ENCODE data around the gene RGS12.

The RGS12 gene

DNA sequence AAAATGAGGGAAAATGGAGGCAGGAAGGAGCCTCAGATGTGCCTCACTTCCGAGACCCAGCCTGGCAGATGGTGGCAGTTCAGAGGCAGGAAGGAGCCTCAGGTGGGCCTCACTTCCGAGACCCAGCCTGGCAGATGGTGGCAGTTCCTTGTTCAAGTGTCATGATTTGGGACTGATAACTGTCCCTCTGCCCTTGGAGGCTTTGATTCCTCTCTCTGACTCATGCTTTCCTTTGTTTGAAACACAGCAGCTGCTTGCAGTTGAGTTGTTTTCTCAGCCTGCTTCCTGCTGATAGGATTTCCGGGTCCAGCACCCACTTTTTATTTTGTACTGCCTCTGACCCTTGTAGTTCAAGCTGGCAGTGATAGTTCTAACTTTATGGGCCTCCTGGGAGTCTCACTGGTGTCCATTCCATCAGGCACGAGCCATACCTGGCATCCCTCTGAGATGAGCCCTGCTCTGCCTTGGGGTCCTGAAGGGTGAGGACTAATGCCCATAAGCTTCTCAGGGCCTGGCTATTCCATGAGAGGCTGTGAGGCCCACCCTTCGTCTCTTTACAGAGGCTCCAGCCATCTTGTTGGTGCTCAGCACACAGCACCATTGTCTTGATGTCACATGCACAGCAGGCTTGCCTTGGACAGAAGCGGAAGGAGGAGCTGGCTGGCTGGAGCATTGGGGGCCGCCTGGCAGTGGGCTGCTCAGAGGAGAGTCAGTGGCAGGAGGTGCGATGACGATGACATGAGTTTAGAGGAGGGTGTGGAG is 13.0 kb downstream of the RGS12 start:
- no peak for DNase-seq (ENCODE audit: low read depth, low spot score)
- no peak overlapping the region for H3K27ac ChIP-seq

DNA sequence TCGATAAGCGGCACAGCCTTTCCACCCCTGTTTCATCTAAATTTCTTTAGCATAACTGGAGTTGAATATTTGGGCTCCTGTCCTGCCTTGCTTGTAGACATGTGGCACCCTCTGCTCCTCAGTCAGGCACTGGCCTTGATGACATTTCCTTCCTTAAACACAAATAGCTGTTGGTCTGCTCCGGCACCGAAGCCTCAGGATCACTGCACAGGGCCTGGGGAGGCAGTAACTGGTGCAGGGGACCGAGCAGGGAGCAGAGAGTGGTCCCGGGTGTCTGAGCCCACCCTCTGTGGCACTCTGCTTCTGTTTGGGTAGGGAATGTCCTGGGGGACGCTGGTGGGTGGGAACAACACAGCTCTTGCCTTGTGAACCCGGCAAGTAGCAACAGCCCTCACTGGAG is 13.6 kb downstream of the RGS12 start:
- DNase-seq (ENCODE audit: low read depth, low spot score): no peak
- H3K27ac ChIP-seq: no peak overlapping the region

DNA sequence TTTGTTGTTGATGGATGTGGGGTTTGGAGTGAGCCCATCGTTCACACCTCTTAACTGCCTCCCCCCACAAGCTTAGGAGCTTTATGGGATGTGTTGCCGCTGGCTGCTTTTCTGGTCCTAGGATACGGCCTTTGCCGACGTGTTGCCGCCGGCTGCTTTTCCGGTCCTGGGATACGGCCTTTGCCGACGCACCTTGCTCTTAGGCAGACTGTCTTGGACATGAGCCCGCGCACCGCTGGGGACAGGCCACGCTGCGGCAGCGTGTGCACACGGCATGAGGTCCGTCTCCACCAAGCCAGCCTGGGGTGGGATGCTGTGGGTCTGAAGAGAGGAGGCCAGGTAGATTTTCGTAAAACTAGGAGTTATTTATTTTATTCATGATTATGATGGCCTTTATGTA is 14.2 kb downstream of the RGS12 start:
- no peak for DNase-seq (ENCODE audit: low read depth, low spot score)
- no peak overlapping the region for H3K27ac ChIP-seq

DNA sequence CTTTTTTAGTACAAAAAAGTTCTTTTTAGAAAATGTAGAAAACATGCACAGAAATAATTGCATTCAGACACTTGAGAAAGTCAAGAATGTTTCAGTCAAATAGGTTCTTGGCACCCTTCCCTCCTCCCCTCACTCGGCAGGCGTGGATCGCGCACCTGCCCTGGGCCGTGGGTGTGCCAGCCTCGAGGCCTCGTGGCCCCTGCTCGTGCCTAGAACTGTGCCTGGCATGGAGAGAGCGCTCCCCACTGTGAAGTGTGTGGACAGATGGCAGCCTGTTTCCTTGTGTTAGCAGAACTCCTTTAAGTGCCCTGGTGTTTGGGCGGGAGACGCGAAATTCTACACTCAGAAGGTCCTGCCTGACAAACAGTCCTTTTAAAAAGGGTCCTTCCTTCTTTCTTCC is 14.7 kb downstream of the RGS12 start:
- no peak overlapping the region for H3K27ac ChIP-seq
- no peak for DNase-seq (ENCODE audit: low read depth, low spot score)

DNA sequence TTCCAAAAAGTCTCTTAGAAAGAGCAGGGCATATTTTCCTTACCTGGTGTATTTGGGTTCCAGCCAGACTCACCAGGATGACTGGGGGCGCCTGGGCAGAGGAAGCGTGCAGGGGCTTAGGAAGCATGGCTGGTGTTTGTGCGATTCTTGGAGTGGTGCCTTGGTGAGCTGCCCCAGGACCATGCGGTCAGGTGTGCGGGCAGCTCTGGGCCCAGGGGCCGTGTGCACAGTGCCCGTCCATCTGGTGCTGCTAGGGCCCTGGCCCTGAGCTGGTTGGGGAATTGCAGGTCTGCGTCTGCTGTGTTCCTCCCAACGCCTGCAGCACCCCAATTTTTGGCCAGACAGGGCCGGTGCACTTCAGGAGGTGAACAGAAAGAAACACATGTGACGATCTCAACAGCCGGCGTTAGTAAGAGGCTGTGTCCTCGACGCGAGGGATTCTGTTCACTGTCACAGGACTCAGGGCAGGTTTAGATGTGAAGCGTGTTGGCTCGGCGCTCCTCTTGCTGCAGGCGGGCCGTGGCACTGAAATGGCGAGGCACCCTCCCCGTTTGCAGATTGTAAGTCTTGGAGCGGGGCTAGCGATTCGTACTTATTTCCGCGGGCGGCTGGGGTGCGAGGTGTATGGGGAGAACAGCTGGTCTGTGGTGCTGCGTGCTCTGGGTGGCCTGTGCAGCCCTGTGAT is 15.2 kb downstream of the RGS12 start:
- H3K27ac ChIP-seq: no peak overlapping the region
- no peak for DNase-seq (ENCODE audit: low read depth, low spot score)

DNA sequence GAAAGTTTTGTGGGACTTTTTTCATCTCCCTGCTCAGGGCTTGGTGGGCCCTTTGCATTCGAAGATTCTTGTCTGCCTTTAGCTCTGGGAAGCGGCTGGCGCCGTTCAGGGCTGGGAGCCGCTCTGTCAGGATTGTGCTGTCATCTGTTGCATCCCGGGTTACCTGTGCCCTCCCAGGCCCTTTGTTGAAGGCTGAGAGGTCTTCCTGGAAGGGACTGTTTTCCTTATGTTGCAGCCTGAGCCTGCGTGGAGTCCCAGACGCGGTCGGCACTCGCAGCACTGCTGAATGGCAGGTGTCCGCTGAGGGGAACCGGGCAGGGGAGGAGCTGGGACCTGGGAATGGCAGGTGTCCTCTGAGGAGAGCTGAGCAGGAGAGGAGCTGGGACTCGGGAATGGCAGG is 15.9 kb downstream of the RGS12 start:
- no peak overlapping the region for H3K27ac ChIP-seq
- DNase-seq (ENCODE audit: low read depth, low spot score): no peak

DNA sequence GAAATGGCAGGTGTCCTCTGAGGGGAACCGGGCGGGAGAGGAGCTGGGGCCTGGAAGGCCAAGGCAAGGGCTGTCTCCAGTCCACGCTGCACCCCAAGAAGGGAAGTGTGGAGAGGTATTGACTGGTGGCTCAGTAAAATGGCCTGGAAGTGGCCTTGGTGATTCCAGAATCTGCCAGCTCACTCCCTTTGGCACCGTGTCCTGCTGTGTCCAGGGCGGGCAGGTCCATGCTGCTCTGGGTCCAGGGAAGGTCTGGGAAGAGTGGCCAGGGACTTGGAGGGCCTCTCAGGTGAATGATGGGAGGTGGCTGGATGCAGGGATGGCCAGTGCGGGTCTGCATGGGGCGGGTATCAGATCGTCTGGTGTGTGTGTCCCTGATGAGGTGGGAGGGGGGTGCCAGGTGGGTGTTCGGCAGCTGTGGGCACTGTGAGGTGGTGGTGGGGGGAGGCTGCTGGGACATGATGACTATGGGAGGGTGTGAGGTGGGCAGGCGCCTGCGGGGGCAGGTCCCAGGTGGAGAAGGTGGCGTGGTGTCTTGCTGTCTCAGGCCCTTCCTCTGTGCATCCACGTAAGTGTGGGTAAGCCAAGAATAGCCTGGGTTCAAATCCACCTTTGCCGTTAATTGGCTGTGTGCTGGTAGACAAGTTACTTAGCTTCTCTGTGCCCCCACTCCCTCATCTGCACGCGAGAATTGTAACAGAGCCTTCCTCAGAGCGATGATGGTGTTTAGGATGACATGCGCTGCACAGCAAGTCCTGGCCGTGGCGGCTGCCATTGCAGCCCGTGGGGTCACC is 17.7 kb downstream of the RGS12 start:
- H3K27ac ChIP-seq: no peak overlapping the region
- no peak for DNase-seq (ENCODE audit: low read depth, low spot score)

DNA sequence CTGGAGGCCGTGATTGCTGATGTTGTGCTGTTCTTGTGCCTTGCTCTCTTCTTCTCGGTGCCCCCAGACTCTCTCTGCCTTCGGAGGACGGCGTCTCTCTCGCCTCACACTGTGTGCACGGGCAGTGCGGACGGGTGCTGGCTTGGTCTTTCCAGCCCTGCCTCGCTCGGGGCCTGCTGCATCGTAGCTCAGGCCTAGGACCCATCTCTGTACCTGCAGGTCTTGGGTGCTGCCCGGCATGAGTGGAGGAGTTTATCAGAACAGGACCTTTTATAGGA is 18.2 kb downstream of the RGS12 start:
- DNase-seq (ENCODE audit: low read depth, low spot score): no peak
- no peak overlapping the region for H3K27ac ChIP-seq

DNA sequence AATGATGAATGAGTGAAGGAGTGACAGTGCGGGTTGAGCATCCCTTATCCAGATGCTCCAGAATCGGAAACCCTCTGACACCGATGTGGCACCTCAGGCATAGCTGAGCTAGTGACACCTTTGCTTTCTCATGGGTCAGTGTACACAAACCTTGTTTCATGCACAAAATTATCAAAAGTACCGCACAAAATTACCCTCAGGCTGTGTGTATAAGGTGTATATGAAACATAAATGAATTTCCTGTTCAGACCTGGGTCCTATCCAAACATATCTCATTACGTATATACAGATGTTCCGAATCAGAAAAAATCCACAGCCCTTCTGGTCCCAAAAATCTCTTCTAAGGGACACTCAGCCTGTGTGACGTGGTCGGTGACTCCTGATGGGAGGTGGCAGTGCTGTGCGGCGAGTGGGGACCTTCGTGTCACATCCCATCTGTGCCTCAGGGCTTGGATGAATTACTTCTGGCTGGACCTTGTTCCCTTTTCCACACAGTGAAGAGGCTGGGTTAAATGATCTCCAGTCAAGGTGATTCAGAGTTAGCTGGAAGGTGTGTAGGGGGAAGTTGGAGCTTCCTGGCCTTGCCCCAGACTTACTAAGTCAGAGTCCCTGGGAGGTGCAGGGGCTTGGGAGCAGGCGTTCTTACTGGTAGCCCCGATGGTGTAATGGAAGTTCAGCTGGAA is 18.8 kb downstream of the RGS12 start:
- peak; percentile 20 for DNase-seq (ENCODE audit: low read depth, low spot score)
- H3K27ac ChIP-seq: peak overlapping the region; percentile 39

DNA sequence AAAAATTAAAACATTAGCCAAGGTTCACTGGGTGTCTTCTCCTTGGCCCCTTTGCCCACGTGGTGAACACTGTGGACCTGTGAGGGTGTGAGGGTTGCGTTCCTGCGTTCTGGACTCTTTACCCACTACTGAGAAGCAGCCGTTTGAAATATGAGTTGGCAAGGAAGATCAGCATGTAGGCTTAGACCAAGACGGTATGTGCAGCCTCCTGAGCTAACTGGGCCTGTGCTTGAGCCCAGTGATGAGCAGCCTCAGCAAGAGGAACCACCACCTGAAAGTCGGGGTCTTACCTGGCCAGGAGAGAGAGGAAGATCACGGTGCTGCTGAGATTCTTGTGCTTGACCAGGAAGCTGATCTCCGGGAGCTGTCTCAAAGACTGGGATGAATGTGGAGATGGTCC is 19.5 kb downstream of the RGS12 start:
- peak overlapping the region; percentile 39 for H3K27ac ChIP-seq
- no peak for DNase-seq (ENCODE audit: low read depth, low spot score)

DNA sequence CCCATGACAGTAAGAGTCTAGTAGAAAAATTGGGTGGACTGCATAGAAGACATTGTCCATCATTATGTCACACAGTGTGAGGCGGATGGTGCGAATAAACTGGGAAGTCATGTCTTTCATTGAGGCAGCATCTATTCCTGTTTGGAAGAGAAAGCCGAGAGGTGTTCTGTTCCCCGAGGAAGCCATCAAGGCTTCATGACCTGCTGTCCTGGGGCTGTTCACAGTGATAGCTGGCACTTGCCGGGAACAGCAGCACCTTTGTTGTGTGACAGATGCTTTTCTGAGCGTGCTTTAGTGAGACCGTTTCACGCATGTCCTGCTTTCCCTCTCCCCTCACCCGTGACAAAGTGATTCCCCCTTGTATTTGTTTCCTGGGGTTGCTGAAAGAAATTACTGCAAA is 20.3 kb downstream of the RGS12 start:
- no peak for DNase-seq (ENCODE audit: low read depth, low spot score)
- H3K27ac ChIP-seq: no peak overlapping the region

DNA sequence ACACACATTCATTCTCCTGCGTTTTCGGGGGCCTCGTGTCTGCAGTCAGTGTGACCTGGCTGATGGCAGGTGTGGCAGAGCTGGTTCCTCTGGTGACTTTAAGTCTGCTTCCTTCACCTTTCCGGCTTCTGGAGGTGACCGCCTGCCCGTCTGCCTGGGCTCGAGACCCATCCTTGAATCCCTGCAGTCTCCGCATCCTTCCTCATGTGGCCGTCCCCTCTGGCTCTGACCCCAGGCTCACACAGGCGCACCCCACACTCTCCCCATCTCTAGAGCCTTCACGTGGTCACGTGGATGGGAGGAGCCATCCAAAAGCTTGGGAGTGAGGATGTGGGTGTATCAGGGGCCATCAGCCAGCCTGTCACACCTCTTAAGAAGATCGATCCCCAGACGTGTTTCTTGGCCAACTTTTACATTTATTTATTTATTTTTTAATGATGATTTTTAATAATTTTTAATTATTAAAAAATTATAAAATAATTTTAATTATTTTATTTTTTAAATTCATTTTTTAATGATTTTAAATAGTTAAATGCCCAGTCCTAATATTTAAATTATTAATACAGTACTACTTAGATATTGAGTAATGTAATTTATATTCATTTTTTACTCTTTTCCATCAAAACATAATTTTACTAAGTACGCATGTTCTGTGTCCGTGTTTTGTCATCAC is 20.9 kb downstream of the RGS12 start:
- H3K27ac ChIP-seq: no peak overlapping the region
- DNase-seq (ENCODE audit: low read depth, low spot score): no peak

DNA sequence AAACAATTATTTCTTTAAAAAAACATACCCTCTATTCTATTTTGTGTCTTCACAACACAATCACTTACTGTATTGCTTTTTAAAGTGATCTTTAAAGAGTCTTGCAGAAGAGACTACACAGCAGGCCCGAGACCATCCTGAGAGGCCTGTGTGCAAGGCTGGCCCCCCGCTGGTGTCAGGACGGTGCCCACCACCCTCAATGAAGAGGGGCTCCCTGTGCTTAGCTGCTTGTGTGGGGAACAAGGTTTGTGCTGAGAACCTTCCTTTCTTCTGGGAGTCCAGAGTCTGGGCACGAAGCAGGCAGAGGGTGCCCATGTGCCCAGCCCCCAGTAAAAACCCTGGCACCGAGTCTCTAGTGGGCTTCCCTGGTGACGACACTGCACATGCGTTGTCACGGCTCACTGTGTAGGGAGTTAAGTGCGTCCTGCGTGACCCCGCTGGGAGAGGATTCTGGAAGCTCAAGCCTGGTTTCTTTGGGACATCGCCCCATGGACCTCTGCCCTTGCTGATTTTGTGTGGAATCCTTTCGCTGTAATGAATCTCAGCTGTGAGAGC is 22.0 kb downstream of the RGS12 start:
- H3K27ac ChIP-seq: no peak overlapping the region
- no peak for DNase-seq (ENCODE audit: low read depth, low spot score)

DNA sequence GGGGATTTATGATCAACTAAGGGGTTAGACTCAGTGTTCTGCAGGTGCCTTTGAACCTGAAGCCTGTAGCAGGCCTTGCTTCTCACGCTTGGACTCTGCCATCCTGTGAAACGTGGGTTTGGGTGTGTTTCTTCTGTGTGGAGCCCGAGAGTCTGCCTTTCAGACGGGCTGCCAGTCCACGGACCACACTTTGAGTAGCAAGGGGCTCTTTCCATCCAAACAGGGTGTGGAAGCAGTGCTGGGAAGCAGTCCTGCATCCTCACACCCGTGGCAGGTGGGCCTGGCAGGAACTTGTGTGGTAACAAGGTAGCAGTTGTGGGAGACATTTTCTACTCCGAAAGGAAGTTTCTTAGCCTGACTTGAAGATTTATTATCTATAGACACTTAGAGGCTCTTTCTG is 22.7 kb downstream of the RGS12 start:
- DNase-seq (ENCODE audit: low read depth, low spot score): no peak
- no peak overlapping the region for H3K27ac ChIP-seq

DNA sequence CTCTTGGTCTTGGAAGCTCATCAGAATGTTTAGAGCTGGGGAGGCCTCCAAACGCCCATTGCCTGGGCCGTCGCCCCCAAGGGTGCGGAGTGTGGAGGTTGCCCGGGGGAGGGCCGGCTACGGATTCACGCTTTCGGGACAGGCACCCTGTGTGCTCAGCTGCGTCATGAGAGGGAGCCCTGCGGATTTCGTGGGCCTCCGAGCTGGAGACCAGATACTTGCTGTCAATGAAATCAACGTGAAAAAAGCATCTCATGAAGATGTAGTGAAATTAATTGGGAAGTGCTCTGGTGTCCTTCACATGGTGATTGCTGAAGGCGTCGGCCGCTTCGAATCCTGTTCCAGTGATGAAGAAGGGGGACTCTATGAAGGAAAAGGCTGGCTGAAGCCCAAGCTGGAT is 23.3 kb downstream of the RGS12 start:
- no peak overlapping the region for H3K27ac ChIP-seq
- no peak for DNase-seq (ENCODE audit: low read depth, low spot score)

DNA sequence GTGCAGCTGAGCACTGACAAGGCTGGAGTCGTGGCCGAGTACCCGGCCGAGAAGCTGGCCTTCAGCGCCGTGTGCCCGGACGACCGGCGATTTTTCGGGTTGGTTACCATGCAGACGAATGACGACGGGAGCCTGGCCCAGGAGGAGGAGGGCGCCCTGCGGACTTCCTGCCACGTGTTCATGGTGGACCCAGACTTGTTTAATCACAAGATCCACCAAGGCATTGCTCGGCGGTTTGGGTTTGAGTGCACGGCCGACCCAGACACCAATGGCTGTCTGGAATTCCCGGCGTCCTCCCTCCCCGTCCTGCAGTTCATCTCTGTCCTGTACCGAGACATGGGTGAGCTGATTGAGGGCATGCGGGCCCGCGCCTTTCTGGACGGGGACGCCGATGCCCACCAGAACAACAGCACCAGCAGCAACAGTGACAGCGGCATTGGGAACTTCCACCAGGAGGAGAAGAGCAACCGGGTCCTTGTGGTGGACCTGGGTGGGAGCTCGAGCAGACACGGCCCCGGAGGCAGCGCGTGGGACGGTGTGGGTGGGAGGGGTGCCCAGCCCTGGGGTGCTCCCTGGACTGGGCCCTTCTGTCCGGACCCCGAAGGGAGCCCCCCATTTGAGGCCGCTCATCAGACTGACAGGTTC is 24.3 kb downstream of the RGS12 start:
- DNase-seq (ENCODE audit: low read depth, low spot score): no peak
- H3K27ac ChIP-seq: no peak overlapping the region

DNA sequence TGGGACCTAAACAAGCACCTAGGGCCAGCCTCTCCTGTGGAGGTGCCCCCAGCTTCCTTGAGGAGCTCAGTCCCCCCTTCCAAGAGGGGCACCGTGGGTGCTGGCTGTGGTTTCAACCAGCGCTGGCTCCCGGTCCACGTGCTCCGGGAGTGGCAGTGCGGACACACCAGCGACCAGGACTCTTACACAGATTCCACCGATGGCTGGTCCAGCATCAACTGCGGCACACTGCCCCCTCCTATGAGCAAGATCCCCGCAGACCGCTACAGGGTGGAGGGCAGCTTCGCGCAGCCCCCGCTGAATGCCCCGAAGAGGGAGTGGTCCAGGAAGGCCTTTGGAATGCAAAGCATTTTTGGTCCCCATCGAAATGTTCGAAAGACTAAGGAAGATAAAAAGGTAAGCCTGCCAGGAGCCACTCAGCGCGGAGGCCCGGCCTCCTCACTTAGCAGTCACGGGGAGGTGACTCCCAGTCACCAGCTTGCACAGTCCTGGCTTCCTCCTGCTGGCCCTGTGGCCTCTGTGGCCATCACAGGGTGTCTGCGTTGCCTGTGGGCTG is 24.9 kb downstream of the RGS12 start:
- H3K27ac ChIP-seq: no peak overlapping the region

DNA sequence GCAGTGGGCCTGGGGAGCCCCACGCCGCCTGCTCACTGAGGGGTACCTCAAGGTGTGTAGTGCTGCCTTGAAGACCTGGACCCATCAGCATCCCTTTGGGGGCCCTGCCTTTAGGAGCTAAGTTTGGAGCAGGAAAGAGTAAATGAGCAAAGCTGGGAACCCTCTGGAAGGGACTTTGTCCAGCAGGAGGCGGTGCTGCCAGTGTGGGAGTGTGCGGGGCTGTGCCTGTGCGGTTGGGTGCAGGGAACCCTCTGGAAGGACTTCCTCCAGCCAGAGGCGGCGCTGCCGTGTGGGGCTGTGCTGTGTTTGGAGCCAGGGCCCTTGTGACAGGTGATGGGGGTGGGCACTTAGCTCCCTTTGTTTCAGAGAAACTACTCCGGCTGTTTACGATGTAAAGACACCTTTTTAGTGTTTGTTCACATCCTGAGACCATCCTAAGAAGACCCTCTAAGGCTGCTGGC is 25.8 kb downstream of the RGS12 start:
- no peak overlapping the region for H3K27ac ChIP-seq
- DNase-seq (ENCODE audit: low read depth, low spot score): no peak

More for the DNA sequence above, 24.9 kb downstream of the RGS12 start:
- DNase-seq (ENCODE audit: low read depth, low spot score): no peak

DNA sequence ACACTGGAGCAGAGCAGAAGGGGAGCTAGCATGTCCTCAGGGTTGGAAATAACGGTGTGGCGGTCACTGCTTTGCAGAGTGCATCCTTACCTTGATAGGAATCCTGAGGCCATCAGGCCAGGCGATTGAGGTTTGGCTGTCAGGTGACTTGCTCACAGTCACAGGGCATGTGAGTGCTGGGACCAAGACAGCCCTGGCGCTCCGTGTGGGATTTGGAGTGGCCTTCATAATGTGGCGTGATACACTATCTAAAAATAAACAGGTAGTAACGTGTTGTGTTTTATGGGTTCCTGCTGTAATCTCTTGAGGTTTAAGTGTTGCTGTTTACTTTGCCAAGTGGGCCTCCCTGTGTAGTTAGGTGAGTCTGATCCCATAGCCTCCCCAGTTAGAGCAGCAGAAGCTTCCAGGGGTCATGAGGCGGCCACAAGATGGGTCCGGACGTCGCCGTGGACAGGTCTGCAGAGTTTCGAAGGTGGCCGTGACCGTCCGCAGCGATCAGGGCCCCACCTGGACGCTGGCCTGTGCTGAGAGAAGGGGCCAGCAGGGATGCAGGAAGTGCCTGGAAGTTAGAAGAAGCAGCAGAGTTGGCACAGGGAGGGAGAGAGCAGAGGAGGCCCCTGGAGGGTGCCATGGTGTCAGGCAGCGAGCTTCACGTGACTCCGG is 27.7 kb downstream of the RGS12 start:
- H3K27ac ChIP-seq: no peak overlapping the region
- DNase-seq (ENCODE audit: low read depth, low spot score): no peak
